Muscle of leg (tissue), 11 donors: ENCODE data around the gene TBC1D22A. TPM values are rescaled to one million over a fixed set of nuclear protein-coding genes. Genes with fewer than 3 reads are reported as not detected.

Source experiments
- DNase-seq: peaks from one replicate; pipeline ENCODE4 v3.0.0; 2013
- H3K27ac ChIP-seq: one replicate; pipeline ENCODE4 v1.5.1; 2013; ENCODE audit warnings: mild to moderate bottlenecking, low read length, control low read depth
- H3K27me3 ChIP-seq: one replicate; pipeline ENCODE4 v1.6.1; 2013; ENCODE audit warnings: low read length; ENCODE audit not compliant: control insufficient read depth, insufficient read depth
- H3K36me3 ChIP-seq: one replicate; pipeline ENCODE4 v1.6.1; 2013; ENCODE audit warnings: low read length; ENCODE audit not compliant: control insufficient read depth, insufficient read depth
- H3K4me1 ChIP-seq: one replicate; pipeline ENCODE4 v1.6.1; 2013; ENCODE audit warnings: low read length; ENCODE audit not compliant: control insufficient read depth, insufficient read depth
- H3K4me3 ChIP-seq: one replicate; pipeline ENCODE4 v1.5.1; 2013; ENCODE audit warnings: low read length, control low read depth
- H3K9me3 ChIP-seq: replicated peaks from 2 replicates; pipeline ENCODE4 v1.6.1; 2013; ENCODE audit warnings: low read depth, low read length; ENCODE audit not compliant: control insufficient read depth
- WGBS: methylation state at CpG from one replicate; pipeline ENCODE4 v1.1.5; 2013; ENCODE audit warnings: missing lambda C conversion rate; ENCODE audit not compliant: insufficient coverage; 5-methylcytosine and 5-hydroxymethylcytosine counted together
- polyA plus RNA-seq, 8 donors: library from polyadenylated mRNA; unstranded; fragments of 120-200 nt; gene quantifications; one replicate each; pipeline versions ENCODE4 v1.2.1 to v1.2.3, GENCODE V29; 2013; ENCODE audit warnings: inconsistent platforms in 1 of 8, low replicate concordance in 1 of 8; ENCODE audit not compliant: insufficient read length in 8 of 8, insufficient read depth in 1 of 8
- total RNA-seq: library from RNA; stranded (reverse); fragments of 120-200 nt; gene quantifications from one replicate; pipeline ENCODE4 v1.2.4, GENCODE V29; 2013

TBC1D22A gene
- total and polyA plus RNA-seq, 9 donors = 8.0 to 16.9 (median 15.6) TPM

DNA sequence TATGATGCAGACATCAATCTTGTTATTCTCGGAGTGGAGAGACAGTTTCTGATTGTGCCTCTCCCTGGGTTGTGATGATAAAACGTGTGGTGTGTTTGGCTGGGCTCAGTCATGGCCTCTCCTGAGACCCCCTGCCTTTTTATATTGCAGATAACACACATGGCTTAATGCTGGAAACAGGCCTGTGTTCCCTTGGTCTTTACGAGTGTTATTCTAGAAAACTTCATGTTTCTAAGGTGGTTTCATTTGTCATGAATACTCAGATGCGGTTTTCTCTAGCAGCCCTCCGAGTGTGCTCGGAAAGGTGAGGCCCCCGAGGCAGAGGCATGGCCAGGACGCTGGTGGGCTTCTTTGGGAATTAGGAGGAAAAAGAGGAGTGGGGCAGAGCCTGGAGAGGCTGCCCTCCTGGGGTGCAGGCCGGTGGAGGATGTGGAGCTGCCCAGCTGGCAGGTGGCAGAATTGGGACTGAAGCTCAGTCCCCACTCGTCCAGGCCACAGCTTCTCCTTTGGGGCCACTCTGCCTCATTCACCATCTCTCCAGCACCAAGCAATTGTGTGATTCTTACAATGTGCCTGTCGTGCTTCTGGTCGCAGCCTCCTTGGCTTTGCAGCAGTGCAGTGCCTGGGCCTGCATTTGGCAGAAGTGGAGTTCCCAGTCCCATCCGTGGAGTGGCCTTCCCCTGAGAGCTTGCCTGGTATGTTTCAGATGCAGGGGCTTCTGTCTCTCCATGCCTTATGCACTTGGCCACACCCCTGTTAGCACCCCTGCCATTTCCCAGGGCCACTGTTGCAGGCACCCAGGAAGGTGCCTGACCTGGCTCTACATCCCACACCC, 309.6 kb downstream of the TBC1D22A start:
- H3K27ac ChIP-seq = no peak overlapping the region
- H3K4me3 ChIP-seq = no peak overlapping the region
- 50% methylated on average over 4 of the region's 13 CpGs for WGBS
- peaks cover 18% of the 10 kb centered on the region for H3K9me3 ChIP-seq
- H3K36me3 ChIP-seq = no peaks in the 10 kb centered on the region
- H3K4me1 ChIP-seq = peaks cover 3% of the 10 kb centered on the region
- no peaks in the 10 kb centered on the region for H3K27me3 ChIP-seq
- no peak for DNase-seq

DNA sequence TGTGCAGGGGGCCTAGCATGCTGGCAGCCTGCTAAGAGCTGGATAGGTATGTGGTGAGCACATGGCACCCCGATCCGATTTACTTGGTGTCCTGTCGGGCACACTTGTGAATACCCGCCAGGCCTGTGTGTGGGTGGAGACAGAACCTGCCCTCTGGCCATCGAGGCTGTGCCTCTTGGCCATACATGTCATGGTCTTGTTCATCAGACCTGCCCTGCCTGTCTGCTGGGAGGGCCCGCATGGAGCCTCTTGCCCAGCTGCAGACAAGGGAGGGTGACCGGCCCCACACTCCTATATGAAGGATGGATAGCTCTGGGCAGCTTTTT, 310.2 kb downstream of the TBC1D22A start:
- Histone ChIP-seq H3K27ac (no peak overlapping the region), H3K9me3 (peaks cover 20% of the 10 kb centered on the region), H3K4me3 (no peak overlapping the region), H3K4me1 (peaks cover 3% of the 10 kb centered on the region), H3K36me3 (no peaks in the 10 kb centered on the region), H3K27me3 (no peaks in the 10 kb centered on the region)
- WGBS = 86% methylated on average over 4 of the region's 7 CpGs
- no peak for DNase-seq

DNA sequence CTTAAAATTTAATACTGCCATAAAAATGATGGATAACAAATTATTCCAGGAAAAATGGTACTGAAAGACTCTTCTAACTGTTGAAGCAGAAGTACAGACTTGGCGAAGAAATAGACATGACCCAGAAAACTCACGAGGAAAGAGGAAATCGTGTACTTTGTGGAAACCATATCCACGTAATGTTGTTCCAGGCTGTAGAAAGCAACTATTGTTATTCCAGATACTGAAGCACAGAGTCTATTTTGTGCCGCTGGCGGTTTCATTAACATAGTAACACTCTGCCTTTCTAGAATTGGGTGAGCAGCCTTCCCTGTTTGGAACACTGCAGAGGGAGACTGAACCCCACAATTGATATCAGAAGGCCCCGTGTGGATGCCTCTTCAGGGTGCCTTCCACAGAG, 310.6 kb downstream of the TBC1D22A start:
- Histone ChIP-seq H3K27me3 (no peaks in the 10 kb centered on the region), H3K4me3 (no peak overlapping the region), H3K27ac (no peak overlapping the region), H3K9me3 (peaks cover 22% of the 10 kb centered on the region), H3K4me1 (peaks cover 3% of the 10 kb centered on the region), H3K36me3 (no peaks in the 10 kb centered on the region)
- WGBS = 40% methylated on average over 2 of the region's 7 CpGs
- DNase-seq = peak; percentile 59

DNA sequence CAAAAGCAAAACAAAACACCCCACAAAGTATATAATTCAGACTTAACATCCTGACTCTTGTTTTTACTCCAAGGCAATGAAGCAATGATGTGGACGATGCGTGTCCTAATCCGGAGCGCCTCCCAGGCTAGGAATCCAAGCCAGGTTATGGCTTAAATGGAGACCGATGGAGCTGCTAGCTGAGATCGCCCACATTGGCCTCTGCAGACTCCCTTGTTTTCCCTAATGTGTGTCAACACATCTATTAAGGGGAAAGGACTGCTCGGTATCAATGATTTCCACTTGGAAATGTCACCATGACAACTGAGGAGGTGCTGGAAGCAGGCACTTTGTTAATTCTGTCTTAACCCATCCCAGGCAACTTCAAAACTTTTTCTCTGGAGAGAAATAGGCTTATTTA, 311.7 kb downstream of the TBC1D22A start:
- H3K36me3 ChIP-seq = no peaks in the 10 kb centered on the region
- no peak overlapping the region for H3K4me3 ChIP-seq
- DNase-seq = no peak
- peaks cover 3% of the 10 kb centered on the region for H3K4me1 ChIP-seq
- H3K9me3 ChIP-seq = peaks cover 25% of the 10 kb centered on the region
- H3K27me3 ChIP-seq = no peaks in the 10 kb centered on the region
- 86% methylated on average over 4 of the region's 7 CpGs for WGBS
- H3K27ac ChIP-seq = no peak overlapping the region

- H3K27ac ChIP-seq = no peak overlapping the region
- H3K27me3 ChIP-seq = no peaks in the 10 kb centered on the region
- no peak overlapping the region for H3K4me3 ChIP-seq
- peaks cover 33% of the 10 kb centered on the region for H3K9me3 ChIP-seq
- H3K4me1 ChIP-seq = peaks cover 3% of the 10 kb centered on the region
- no peaks in the 10 kb centered on the region for H3K36me3 ChIP-seq
- no peak for DNase-seq
Observed at GRCh38 chr22:47075568-47075967, 313.1 kb downstream of the TBC1D22A start.

- peaks cover 33% of the 10 kb centered on the region for H3K9me3 ChIP-seq
- whole genome bisulfite sequencing = 100% methylated on average over 2 of the region's 2 CpGs
- no peak for DNase-seq
- no peaks in the 10 kb centered on the region for H3K27me3 ChIP-seq
- no peak overlapping the region for H3K4me3 ChIP-seq
- no peaks in the 10 kb centered on the region for H3K4me1 ChIP-seq
- no peaks in the 10 kb centered on the region for H3K36me3 ChIP-seq
- no peak overlapping the region for H3K27ac ChIP-seq
Observed at GRCh38 chr22:47076758-47077157, 314.3 kb downstream of the TBC1D22A start.

- WGBS = no CpG with 5 or more reads among the region's 3 CpGs
- no peak for DNase-seq
Observed at GRCh38 chr22:47080100-47080499, 317.6 kb downstream of the TBC1D22A start.

GRCh38 chr22:47082505-47082904, 320.1 kb downstream of the TBC1D22A start:
- no peak for DNase-seq
- WGBS = no CpG with 5 or more reads among the region's 1 CpG

More at GRCh38 chr22:47080100-47080499, 317.6 kb downstream of the TBC1D22A start:
- Histone ChIP-seq H3K27me3 (no peaks in the 10 kb centered on the region), H3K27ac (no peak overlapping the region), H3K36me3 (no peaks in the 10 kb centered on the region), H3K4me1 (no peaks in the 10 kb centered on the region), H3K4me3 (no peak overlapping the region), H3K9me3 (peaks cover 28% of the 10 kb centered on the region)

DNA sequence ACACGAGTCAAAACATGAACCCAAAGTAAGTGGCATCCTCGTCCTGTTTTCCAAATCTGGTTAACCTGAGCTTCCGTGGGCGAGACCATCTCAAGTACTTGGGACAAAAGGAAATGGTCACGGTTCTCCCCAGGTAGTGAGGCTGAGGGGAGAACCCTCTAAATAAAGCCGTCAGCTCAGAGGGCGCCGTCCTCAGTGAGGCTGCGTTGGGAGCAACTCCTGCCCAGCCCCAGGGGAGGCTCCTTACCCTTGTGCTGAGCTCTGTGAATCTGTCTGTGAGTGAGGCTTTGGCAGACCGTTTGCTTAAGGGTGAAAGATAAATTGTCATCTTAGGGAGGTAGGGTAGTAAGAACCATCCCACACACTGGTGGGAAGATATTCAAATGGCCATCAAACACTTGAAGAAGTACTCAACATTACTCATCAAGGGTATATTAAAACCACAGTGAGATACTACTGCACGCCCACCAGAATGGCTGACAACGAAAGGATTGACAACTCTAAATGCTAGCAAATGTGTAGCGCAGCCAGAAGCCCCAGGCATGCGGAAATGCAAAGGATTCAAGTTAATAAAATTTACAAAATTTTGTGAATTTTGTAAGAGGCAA, 321.0 kb downstream of the TBC1D22A start:
- DNase-seq = no peak
- no peak overlapping the region for H3K27ac ChIP-seq
- H3K27me3 ChIP-seq = no peaks in the 10 kb centered on the region
- WGBS = 100% methylated on average over 4 of the region's 14 CpGs
- H3K4me3 ChIP-seq = no peak overlapping the region
- no peaks in the 10 kb centered on the region for H3K36me3 ChIP-seq
- peaks cover 9% of the 10 kb centered on the region for H3K9me3 ChIP-seq
- no peaks in the 10 kb centered on the region for H3K4me1 ChIP-seq

More at GRCh38 chr22:47082505-47082904, 320.1 kb downstream of the TBC1D22A start:
- H3K4me1 ChIP-seq = no peaks in the 10 kb centered on the region
- no peak overlapping the region for H3K4me3 ChIP-seq
- H3K36me3 ChIP-seq = no peaks in the 10 kb centered on the region
- no peaks in the 10 kb centered on the region for H3K27me3 ChIP-seq
- no peak overlapping the region for H3K27ac ChIP-seq
- peaks cover 15% of the 10 kb centered on the region for H3K9me3 ChIP-seq

DNA sequence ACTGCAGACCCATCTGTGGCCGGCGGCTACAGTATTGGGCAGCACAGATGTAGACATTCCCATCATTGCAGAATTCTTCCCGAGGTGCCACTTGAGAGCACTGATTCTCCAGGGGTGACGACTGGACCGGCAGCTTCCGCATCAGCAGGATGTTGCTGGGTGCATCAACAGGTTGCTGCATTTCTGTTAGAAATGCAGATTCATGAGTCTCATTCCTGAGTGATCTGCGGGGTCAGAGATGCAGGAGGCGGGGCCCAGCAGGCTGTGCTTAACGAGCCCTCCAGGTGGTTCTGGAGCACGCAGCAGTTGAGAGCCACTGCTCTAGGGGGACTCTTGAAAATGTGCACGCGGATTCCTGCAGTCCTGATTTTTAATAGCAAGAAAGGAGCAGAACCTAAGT, 321.8 kb downstream of the TBC1D22A start:
- no peak overlapping the region for H3K27ac ChIP-seq
- no peak for DNase-seq
- H3K4me1 ChIP-seq = no peaks in the 10 kb centered on the region
- H3K36me3 ChIP-seq = no peaks in the 10 kb centered on the region
- H3K27me3 ChIP-seq = no peaks in the 10 kb centered on the region
- H3K4me3 ChIP-seq = no peak overlapping the region
- peaks cover 8% of the 10 kb centered on the region for H3K9me3 ChIP-seq
- WGBS = 42% methylated on average over 12 of the region's 12 CpGs
